ENCODE data around the gene ROBO1. TPM values are rescaled to one million over a fixed set of nuclear protein-coding genes. Genes with fewer than 3 reads are reported as not detected.

Gene ROBO1
- total RNA-seq, 1 donor from 2014 or later = 20.8 TPM

DNA sequence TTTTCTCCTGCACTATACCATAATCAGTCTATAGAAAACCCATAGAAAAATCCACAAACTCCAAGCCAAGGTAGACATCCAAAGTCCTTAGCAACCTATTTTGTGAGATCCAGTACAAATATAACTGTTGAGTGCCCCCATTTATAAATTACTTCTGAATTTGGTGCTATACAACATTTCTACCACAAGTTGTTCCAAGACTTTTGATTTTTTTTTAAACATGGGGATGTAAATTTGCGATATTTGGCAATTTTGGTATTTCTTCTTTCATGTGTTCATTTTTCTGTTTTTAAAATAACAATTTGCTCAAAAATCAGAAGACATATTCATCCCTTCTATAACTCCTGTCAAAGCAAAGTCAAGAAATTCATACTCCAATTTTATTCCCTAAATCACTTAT lies 763.8 kb downstream of the ROBO1 start:
- TF ChIP-seq, protein P1, sequence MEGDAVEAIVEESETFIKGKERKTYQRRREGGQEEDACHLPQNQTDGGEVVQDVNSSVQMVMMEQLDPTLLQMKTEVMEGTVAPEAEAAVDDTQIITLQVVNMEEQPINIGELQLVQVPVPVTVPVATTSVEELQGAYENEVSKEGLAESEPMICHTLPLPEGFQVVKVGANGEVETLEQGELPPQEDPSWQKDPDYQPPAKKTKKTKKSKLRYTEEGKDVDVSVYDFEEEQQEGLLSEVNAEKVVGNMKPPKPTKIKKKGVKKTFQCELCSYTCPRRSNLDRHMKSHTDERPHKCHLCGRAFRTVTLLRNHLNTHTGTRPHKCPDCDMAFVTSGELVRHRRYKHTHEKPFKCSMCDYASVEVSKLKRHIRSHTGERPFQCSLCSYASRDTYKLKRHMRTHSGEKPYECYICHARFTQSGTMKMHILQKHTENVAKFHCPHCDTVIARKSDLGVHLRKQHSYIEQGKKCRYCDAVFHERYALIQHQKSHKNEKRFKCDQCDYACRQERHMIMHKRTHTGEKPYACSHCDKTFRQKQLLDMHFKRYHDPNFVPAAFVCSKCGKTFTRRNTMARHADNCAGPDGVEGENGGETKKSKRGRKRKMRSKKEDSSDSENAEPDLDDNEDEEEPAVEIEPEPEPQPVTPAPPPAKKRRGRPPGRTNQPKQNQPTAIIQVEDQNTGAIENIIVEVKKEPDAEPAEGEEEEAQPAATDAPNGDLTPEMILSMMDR (IDR thresholded peaks at IDR 0.05; ENCODE audit: insufficient read depth, low read length, severe bottlenecking) = no peak
- no peak for FAIRE-seq
- DNase-seq (ENCODE audit: low read depth) = no peak
- Histone ChIP-seq H3K36me3 (ENCODE audit: control insufficient read depth, insufficient read depth, low read length) (no peaks in the 10 kb centered on the region), H3K27me3 (ENCODE audit: control insufficient read depth, insufficient read depth, low read length) (no peaks in the 10 kb centered on the region), H3K4me3 (ENCODE audit: low read depth, low read length) (no peak overlapping the region)

DNA sequence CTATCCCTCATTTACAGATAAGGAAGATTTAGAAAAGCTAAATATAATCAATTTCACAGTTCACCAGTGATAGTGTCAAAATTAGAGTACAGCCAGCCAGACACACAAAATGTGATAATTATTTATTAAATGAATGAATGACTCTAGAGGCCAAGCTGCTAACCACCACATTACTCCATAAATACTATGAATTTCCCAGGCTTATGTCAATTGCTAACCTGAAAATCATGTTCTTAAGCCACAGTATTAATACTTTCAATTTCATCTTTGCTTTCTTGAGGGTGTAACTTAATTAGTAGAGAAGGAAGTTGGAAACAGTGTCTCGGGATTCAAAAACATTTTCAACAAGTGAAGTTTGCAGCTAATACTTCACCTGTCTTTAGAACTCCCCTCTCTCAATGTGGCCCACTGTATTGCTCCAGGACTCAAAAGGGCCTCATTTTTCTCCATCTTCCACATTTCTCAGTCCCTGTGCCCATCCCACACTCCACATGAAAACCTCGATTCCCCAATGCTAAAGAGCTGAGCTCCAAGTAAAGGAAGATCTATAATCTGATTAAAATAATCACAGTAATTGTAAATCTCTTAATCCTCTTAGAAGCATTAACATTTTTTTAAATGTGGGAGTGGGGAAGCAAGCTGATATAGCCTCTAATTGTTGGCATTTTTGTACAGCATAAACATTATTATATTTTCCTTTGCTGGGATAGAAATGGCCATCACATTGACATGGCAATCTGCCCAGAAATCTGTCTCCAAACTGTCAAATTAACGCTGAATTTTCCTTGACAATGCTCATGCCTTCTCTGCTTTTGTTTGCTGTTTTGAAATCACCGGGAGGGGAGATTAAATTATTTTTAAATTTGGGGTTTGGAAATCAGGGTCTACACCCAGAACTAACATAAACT lies 765.1 kb downstream of the ROBO1 start:
- no peaks in the 10 kb centered on the region for H3K36me3 ChIP-seq (ENCODE audit: control insufficient read depth, insufficient read depth, low read length)
- TF ChIP-seq, protein P1 (IDR thresholded peaks at IDR 0.05; ENCODE audit: insufficient read depth, low read length, severe bottlenecking) = no peak
- FAIRE-seq (no peak), DNase-seq (ENCODE audit: low read depth) (no peak)
- no peaks in the 10 kb centered on the region for H3K27me3 ChIP-seq (ENCODE audit: control insufficient read depth, insufficient read depth, low read length)
- no peak overlapping the region for H3K4me3 ChIP-seq (ENCODE audit: low read depth, low read length)

DNA sequence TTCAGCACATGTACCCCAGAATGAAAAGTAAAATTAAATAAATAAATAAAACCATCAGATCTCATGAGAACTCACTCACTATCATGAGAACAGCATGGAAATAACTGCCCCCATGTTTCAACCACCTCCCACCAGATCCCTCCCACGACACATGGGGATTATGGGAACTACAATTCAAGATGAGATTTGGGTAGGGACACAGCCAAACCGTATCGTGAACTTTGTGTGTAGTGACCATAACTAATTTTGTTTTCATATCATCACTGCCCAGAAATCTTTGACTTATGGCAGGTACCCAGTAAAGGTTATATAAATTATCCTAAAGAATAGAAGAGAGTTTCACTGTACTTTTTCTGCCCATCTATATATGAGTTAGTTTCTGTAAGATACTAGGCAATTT lies 766.5 kb downstream of the ROBO1 start:
- no peak for FAIRE-seq

DNA sequence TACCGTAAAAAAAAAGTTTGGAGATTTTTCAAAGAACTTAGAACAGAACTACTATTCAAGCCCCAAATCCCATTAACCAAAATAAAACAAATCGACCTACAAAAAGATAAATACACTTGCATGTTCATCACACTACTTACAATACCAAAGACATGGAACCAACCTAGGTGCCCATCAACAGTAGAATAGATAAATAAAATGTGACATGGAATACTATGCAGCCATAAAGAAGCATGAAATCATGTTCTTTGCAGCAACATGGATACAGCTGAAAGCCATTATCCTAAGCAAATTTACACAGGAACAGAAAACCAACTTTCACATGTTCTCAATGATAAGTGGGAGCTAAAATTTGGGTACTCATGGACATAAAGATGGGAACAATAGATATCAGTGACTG lies 768.7 kb downstream of the ROBO1 start:
- H3K36me3 ChIP-seq (ENCODE audit: control insufficient read depth, insufficient read depth, low read length) = no peaks in the 10 kb centered on the region
- DNase-seq (ENCODE audit: low read depth) = no peak
- no peak overlapping the region for H3K4me3 ChIP-seq (ENCODE audit: low read depth, low read length)
- TF ChIP-seq, protein P1 (IDR thresholded peaks at IDR 0.05; ENCODE audit: insufficient read depth, low read length, severe bottlenecking) = no peak
- no peak for FAIRE-seq
- no peaks in the 10 kb centered on the region for H3K27me3 ChIP-seq (ENCODE audit: control insufficient read depth, insufficient read depth, low read length)

More for the DNA sequence above, 766.5 kb downstream of the ROBO1 start:
- no peak for DNase-seq (ENCODE audit: low read depth)
- TF ChIP-seq, protein P1 (IDR thresholded peaks at IDR 0.05; ENCODE audit: insufficient read depth, low read length, severe bottlenecking) = no peak
- no peaks in the 10 kb centered on the region for H3K27me3 ChIP-seq (ENCODE audit: control insufficient read depth, insufficient read depth, low read length)
- H3K4me3 ChIP-seq (ENCODE audit: low read depth, low read length) = no peak overlapping the region
- H3K36me3 ChIP-seq (ENCODE audit: control insufficient read depth, insufficient read depth, low read length) = no peaks in the 10 kb centered on the region

DNA sequence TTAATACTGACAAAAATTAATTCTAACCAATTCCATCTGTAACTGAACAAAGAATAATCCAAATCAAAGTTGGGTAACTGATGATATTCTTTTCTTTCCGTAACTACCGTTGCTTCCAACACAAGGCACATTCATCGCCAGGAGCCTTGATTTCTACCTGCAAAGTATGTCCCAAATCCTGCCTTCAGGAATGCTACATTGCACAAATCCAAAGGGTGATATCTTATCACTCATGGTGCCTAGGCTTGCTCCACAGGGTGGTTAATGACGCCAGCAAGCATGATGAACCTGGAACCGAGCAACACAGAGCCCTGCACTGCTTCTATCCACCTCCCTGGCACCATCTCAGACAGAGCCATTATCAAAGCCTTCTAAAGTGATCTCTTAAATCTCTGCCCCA lies 772.7 kb downstream of the ROBO1 start:
- FAIRE-seq = no peak
- Histone ChIP-seq H3K36me3 (ENCODE audit: control insufficient read depth, insufficient read depth, low read length) (no peaks in the 10 kb centered on the region), H3K4me3 (ENCODE audit: low read depth, low read length) (no peak overlapping the region), H3K27me3 (ENCODE audit: control insufficient read depth, insufficient read depth, low read length) (no peaks in the 10 kb centered on the region)
- TF ChIP-seq, protein P1 (IDR thresholded peaks at IDR 0.05; ENCODE audit: insufficient read depth, low read length, severe bottlenecking) = no peak
- DNase-seq (ENCODE audit: low read depth) = no peak

Measured in bronchial epithelial cell (primary cell).